K562 (cell line): ENCODE results near the gene POLR2L. TPM values are rescaled to one million over a fixed set of nuclear protein-coding genes. Genes with fewer than 3 reads are reported as not detected.

Experiments used
- BRD4 ChIP-seq: fragments of 200-600 bp; sonication (generic); IDR thresholded peaks from 2 replicates; pipeline ENCODE4 v1.6.1; 2017; ENCODE audit warnings: inconsistent platforms
- EGR1 ChIP-seq: fragments of 450-650 bp; conservative IDR thresholded peaks from 2 replicates; pipeline ENCODE4 v1.6.1; 2017; ENCODE audit warnings: mild to moderate bottlenecking
- ETS2 ChIP-seq: IDR thresholded peaks from 2 replicates; pipeline ENCODE4 v1.6.1; 2016; ENCODE audit warnings: borderline replicate concordance, missing genetic modification characterization, mild to moderate bottlenecking, moderate library complexity, missing compliant biosample characterization; ENCODE audit not compliant: poor library complexity, severe bottlenecking
- FOXJ3 ChIP-seq: sonication (generic); formaldehyde crosslinking; IDR thresholded peaks from 2 replicates; pipeline ENCODE4 v1.4.0; 2020; ENCODE audit warnings: mild to moderate bottlenecking, missing genetic modification reagents
- MAFK ChIP-seq: IDR thresholded peaks from 2 replicates; pipeline ENCODE4 v1.6.1; 2011; ENCODE audit warnings: low read length, improper control_type of control experiment
- MED1 ChIP-seq: sonication (generic); formaldehyde crosslinking; IDR thresholded peaks from 2 replicates; pipeline ENCODE4 v1.8.1; 2023; ENCODE audit warnings: missing genetic modification reagents, borderline replicate concordance
- MYNN ChIP-seq, 2 experiments: sonication (generic); formaldehyde crosslinking in 1 of 2; IDR thresholded peaks; 2 replicates each; pipeline versions ENCODE4 v1.5.0 to v1.6.1; 2016 to 2020; ENCODE audit warnings: antibody characterized with exemption in 1 of 2, missing genetic modification reagents in 1 of 2
- NCOA2 ChIP-seq, 2 experiments: fragments of 450-650 bp; IDR thresholded peaks; 2 replicates each; pipeline ENCODE4 v1.6.1; 2018; ENCODE audit warnings: mild to moderate bottlenecking in 2 of 2, moderate library complexity in 1 of 2; ENCODE audit not compliant: partially characterized antibody in 2 of 2
- NFRKB ChIP-seq: fragments of 450-650 bp; IDR thresholded peaks from 2 replicates; pipeline ENCODE4 v1.6.1; 2016; ENCODE audit warnings: low read depth
- PHF21A ChIP-seq: fragments of 450-650 bp; IDR thresholded peaks from 2 replicates; pipeline ENCODE4 v1.6.1; 2017; ENCODE audit warnings: low read depth, borderline replicate concordance
- PYGO2 ChIP-seq: fragments of 450-650 bp; IDR thresholded peaks from 2 replicates; pipeline ENCODE4 v1.6.1; 2016; ENCODE audit warnings: mild to moderate bottlenecking, missing genetic modification characterization, moderate library complexity, missing compliant biosample characterization
- SAFB2 ChIP-seq: fragments of 200-400 bp; formaldehyde crosslinking; IDR thresholded peaks from 2 replicates; pipeline ENCODE4 v1.6.1; 2018; ENCODE audit warnings: borderline replicate concordance, low read length, low read depth, moderate library complexity; ENCODE audit not compliant: severe bottlenecking
- SRSF7 ChIP-seq: fragments of 200-400 bp; formaldehyde crosslinking; optimal IDR thresholded peaks from 2 replicates; pipeline ENCODE3; 2017; ENCODE audit warnings: mild to moderate bottlenecking, low read depth, low read length
- TGIF2 ChIP-seq: sonication (generic); formaldehyde crosslinking; IDR thresholded peaks from 2 replicates; pipeline ENCODE4 v1.8.1; 2022; ENCODE audit warnings: mild to moderate bottlenecking, missing genetic modification reagents, moderate library complexity
- XRCC5 ChIP-seq: fragments of 200-400 bp; formaldehyde crosslinking; IDR thresholded peaks from 2 replicates; pipeline ENCODE4 v1.6.1; 2017; ENCODE audit warnings: low read depth, mild to moderate bottlenecking, low read length
- YBX1 ChIP-seq: fragments of 450-650 bp; IDR thresholded peaks from 2 replicates; pipeline ENCODE4 v1.7.1; 2016; ENCODE audit warnings: mild to moderate bottlenecking
- ZBTB1 ChIP-seq: sonication (generic); formaldehyde crosslinking; IDR thresholded peaks from 2 replicates; pipeline ENCODE4 v1.8.1; 2023; ENCODE audit warnings: missing genetic modification reagents, low read depth, mild to moderate bottlenecking, borderline replicate concordance
- ZNF140 ChIP-seq: fragments of 250-450 bp; sonication (Bioruptor Pico); IDR thresholded peaks from 2 replicates; pipeline ENCODE4 v1.8.0; 2021; ENCODE audit warnings: moderate library complexity, mild to moderate bottlenecking, inconsistent platforms
- ZNF175 ChIP-seq: fragments of 200-800 bp; sonication (Bioruptor generic); IDR thresholded peaks from 2 replicates; pipeline ENCODE4 v1.6.1; 2016; ENCODE audit warnings: low read depth, mild to moderate bottlenecking, missing genetic modification characterization, missing compliant biosample characterization
- ZNF197 ChIP-seq: fragments of 200-800 bp; sonication (Bioruptor generic); IDR thresholded peaks from 2 replicates; pipeline ENCODE4 v1.6.1; 2016; ENCODE audit warnings: low read depth, missing genetic modification characterization, missing compliant biosample characterization
- ZNF347 ChIP-seq: fragments of 450-650 bp; formaldehyde crosslinking; IDR thresholded peaks from 2 replicates; pipeline ENCODE4 v1.4.0; 2020; ENCODE audit warnings: low read depth, mild to moderate bottlenecking, moderate library complexity
- ZNF589 ChIP-seq: fragments of 200-800 bp; sonication (Bioruptor generic); IDR thresholded peaks from 2 replicates; pipeline ENCODE4 v1.6.1; 2016; ENCODE audit warnings: low read depth, missing genetic modification characterization, missing compliant biosample characterization
- ZNF668 ChIP-seq: fragments of 250-450 bp; sonication (Bioruptor Pico); IDR thresholded peaks from 2 replicates; pipeline ENCODE4 v1.8.0; 2022; ENCODE audit warnings: mild to moderate bottlenecking, inconsistent platforms
- ZSCAN32 ChIP-seq: fragments of 450-650 bp; formaldehyde crosslinking; IDR thresholded peaks from 2 replicates; pipeline ENCODE4 v1.4.0; 2020; ENCODE audit warnings: mild to moderate bottlenecking, moderate library complexity
- polyA plus RNA-seq, 8 experiments: library from polyadenylated mRNA; depleted of rRNA in 4 of 8; stranded (reverse) in 5 of 8; unstranded in 3 of 8; fragments of >200 nt; fragmentation: Nextera tagmentation in 2 of 8; fragmentation: Illumina TruSeq in 1 of 8; extraction: Ambion mirVana in 2 of 8; extraction: Trizol in 1 of 8; gene quantifications; 2 replicates each; pipeline versions ENCODE4 v1.2.1 to v1.2.3, GENCODE V29; 2011 to 2014; ENCODE audit warnings: inconsistent platforms in 1 of 8, missing spikeins in 1 of 8
- total RNA-seq, 7 experiments: library from RNA; depleted of rRNA in 6 of 7; stranded (reverse); fragments of >200 nt in 6 of 7; fragmentation: Illumina TruSeq in 2 of 7; extraction: Trizol in 2 of 7; gene quantifications; 2 replicates each; pipeline versions ENCODE4 v1.2.1 to v1.2.3, GENCODE V29; 2011 to 2021; ENCODE audit warnings: low replicate concordance in 1 of 7
- TF ChIP-seq, protein P1 (sequence below): IDR thresholded peaks from 2 replicates; pipeline ENCODE4 v1.6.1; 2011; ENCODE audit not compliant: insufficient read length; ENCODE audit errors: extremely low read depth
- TF ChIP-seq, protein P2 (sequence below): fragments of 150-350 bp; conservative IDR thresholded peaks from 2 replicates; pipeline ENCODE4 v1.6.1; 2014; ENCODE audit warnings: low read length

POLR2L gene
- total and polyA plus RNA-seq, 9 of the 15 experiments (the other 6 are each of a cell fraction or from before 2014, with no cell fraction given), result 38.3 to 688 (median 108) TPM

DNA sequence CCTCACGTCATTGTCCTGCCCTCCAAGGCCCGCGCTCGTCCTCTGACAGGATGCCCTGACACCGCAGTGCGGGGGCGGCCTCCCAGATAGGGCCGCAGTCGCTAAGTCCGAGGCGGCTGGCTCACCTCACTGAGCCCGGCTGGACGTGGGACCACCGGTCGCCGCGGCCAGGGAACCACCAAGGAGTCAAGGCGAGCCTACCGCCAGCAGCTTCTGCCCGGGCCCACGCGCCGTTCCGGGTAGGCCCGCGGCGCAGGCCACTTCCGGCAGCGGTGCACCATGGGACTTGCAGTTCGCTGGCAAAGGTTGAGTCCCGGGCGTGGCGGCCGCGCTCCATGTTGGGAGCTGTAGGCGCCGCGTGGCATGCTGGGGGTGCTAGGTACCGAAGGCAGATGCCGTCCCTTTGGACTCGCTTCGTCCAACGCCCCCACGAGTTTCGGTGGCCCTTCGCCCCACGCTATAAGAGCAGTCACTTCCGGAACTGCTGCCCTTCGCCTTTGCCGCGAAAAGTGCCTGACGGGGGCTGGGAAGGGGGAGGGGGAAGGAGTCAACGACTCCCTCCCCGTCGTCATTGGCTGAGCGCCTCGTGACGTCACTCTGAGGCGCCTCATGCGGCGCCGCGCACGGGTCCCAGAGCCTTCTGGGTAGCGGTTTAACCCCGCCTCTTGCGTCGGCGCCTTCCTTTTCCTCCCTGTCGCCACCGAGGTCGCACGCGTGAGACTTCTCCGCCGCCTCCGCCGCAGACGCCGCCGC is 32.9 kb downstream of the POLR2L start, which contains the start of gene RPLP2 (continued):
- TF ChIP-seq, protein P1, sequence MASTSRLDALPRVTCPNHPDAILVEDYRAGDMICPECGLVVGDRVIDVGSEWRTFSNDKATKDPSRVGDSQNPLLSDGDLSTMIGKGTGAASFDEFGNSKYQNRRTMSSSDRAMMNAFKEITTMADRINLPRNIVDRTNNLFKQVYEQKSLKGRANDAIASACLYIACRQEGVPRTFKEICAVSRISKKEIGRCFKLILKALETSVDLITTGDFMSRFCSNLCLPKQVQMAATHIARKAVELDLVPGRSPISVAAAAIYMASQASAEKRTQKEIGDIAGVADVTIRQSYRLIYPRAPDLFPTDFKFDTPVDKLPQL, result peak; percentile 35
- TF ChIP-seq ZBTB1 (CRISPR knock-in tag) (peak; percentile 90; the same call in 1 of the 2 replicates), ZNF668 (CRISPR knock-in tag) (no peak), SAFB2 (no peak), FOXJ3 (CRISPR knock-in tag) (no peak), ZNF347 (CRISPR knock-in tag) (no peak), ZNF197 (CRISPR knock-in tag) (peak; percentile 72; the same call in 1 of the 2 replicates), XRCC5 (no peak), NFRKB (peak; percentile 80), NCOA2 (IDR thresholded peaks at IDR 0.05; ENCODE audit: partially characterized antibody in 2 of 2) (no peak), MAFK (no peak; the same call in 1 of the 2 replicates), SRSF7 (no peak), ZNF140 (CRISPR knock-in tag) (no peak), ETS2 (tag) (no peak), TGIF2 (CRISPR knock-in tag) (peak; percentile 49; the same call in 1 of the 2 replicates), MYNN (IDR thresholded peaks at IDR 0.05) (peak; percentile 44; the same call in 1 of the 2 replicates), MYNN (CRISPR knock-in tag; IDR thresholded peaks at IDR 0.05) (no peak), PHF21A (no peak), EGR1 (peak; percentile 99), YBX1 (no peak), MED1 (no peak), ZNF589 (0 out of 2 replicates have a peak, but pooled peaks have one; percentile 52), PYGO2 (tag) (no peak), BRD4 (no peak), ZNF175 (CRISPR knock-in tag) (0 out of 2 replicates have a peak, but pooled peaks have one; percentile 33), ZSCAN32 (no peak)
- TF ChIP-seq, protein P2, sequence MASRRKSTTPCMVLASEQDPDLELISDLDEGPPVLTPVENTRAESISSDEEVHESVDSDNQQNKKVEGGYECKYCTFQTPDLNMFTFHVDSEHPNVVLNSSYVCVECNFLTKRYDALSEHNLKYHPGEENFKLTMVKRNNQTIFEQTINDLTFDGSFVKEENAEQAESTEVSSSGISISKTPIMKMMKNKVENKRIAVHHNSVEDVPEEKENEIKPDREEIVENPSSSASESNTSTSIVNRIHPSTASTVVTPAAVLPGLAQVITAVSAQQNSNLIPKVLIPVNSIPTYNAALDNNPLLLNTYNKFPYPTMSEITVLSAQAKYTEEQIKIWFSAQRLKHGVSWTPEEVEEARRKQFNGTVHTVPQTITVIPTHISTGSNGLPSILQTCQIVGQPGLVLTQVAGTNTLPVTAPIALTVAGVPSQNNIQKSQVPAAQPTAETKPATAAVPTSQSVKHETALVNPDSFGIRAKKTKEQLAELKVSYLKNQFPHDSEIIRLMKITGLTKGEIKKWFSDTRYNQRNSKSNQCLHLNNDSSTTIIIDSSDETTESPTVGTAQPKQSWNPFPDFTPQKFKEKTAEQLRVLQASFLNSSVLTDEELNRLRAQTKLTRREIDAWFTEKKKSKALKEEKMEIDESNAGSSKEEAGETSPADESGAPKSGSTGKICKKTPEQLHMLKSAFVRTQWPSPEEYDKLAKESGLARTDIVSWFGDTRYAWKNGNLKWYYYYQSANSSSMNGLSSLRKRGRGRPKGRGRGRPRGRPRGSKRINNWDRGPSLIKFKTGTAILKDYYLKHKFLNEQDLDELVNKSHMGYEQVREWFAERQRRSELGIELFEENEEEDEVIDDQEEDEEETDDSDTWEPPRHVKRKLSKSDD, result no peak
